MM.1S (cell line): ENCODE data around the gene PCYT1B.

Experiments used
- DNase-seq: peaks from one replicate; pipeline ENCODE4 v3.0.0-alpha.2; 2015
- H2AFZ ChIP-seq: fragments of 300-600 bp; sonication (generic); 2 replicates; pipeline ENCODE4 v1.6.0; 2016; ENCODE audit warnings: antibody characterized with exemption, low read length
- H3F3A ChIP-seq: fragments of 300-600 bp; sonication (generic); 2 replicates; pipeline ENCODE4 v1.6.1; 2016; ENCODE audit warnings: mild to moderate bottlenecking, antibody characterized with exemption, low read length, moderate library complexity, mixed read lengths; ENCODE audit not compliant: insufficient read depth
- H3K27ac ChIP-seq: fragments of 300-600 bp; sonication (generic); 2 replicates; pipeline ENCODE4 v1.5.1; 2016; ENCODE audit warnings: mild to moderate bottlenecking, low read length
- H3K27me3 ChIP-seq: fragments of 300-600 bp; sonication (generic); replicated peaks from 2 replicates; pipeline ENCODE4 v1.6.0; 2016; ENCODE audit warnings: low read length; ENCODE audit not compliant: insufficient read depth
- H3K36me3 ChIP-seq: fragments of 300-600 bp; sonication (generic); replicated peaks from 2 replicates; pipeline ENCODE4 v1.6.1; 2016; ENCODE audit warnings: mild to moderate bottlenecking, low read length, mixed read lengths; ENCODE audit not compliant: insufficient read depth
- H3K4me1 ChIP-seq: fragments of 300-600 bp; sonication (generic); 2 replicates; pipeline ENCODE4 v1.6.1; 2016; ENCODE audit warnings: low read length, mixed read lengths
- H3K4me2 ChIP-seq: fragments of 300-600 bp; sonication (generic); 2 replicates; pipeline ENCODE4 v1.6.0; 2016; ENCODE audit warnings: low read depth, low read length
- H3K4me3 ChIP-seq: fragments of 300-600 bp; sonication (generic); 2 replicates; pipeline ENCODE4 v1.5.1; 2016; ENCODE audit warnings: low read length, mixed read lengths
- H3K79me2 ChIP-seq: fragments of 300-600 bp; sonication (generic); 2 replicates; pipeline ENCODE4 v1.6.1; 2016; ENCODE audit warnings: mixed run types, low read length, mixed read lengths
- H3K9ac ChIP-seq: fragments of 300-600 bp; sonication (generic); 2 replicates; pipeline ENCODE4 v1.6.1; 2016; ENCODE audit warnings: low read length, mixed read lengths
- H3K9me2 ChIP-seq: fragments of 300-600 bp; sonication (generic); replicated peaks from 2 replicates; pipeline ENCODE4 v1.6.1; 2016; ENCODE audit warnings: mild to moderate bottlenecking, low read length, mixed read lengths; ENCODE audit not compliant: insufficient read depth
- H3K9me3 ChIP-seq: fragments of 300-600 bp; sonication (generic); replicated peaks from 2 replicates; pipeline ENCODE4 v1.6.1; 2016; ENCODE audit warnings: mild to moderate bottlenecking, low read length, mixed read lengths; ENCODE audit not compliant: insufficient read depth
- H4K20me1 ChIP-seq: fragments of 300-600 bp; sonication (generic); 2 replicates; pipeline ENCODE4 v1.6.1; 2016; ENCODE audit warnings: mild to moderate bottlenecking, low read length, moderate library complexity, mixed read lengths; ENCODE audit not compliant: insufficient read depth
- CTCF ChIP-seq: fragments of 300-600 bp; sonication (generic); IDR thresholded peaks from 2 replicates; pipeline ENCODE4 v1.5.1; 2016; ENCODE audit warnings: antibody characterized with exemption, low read length, mixed read lengths
- EZH2 ChIP-seq: fragments of 300-600 bp; sonication (generic); optimal IDR thresholded peaks from 2 replicates; pipeline ENCODE3; 2017; ENCODE audit warnings: low read depth, mild to moderate bottlenecking, antibody characterized with exemption, low read length, mixed read lengths
- EZH2phosphoT487 ChIP-seq: fragments of 300-600 bp; sonication (generic); IDR thresholded peaks from 2 replicates; pipeline ENCODE4 v1.6.1; 2018; ENCODE audit warnings: antibody characterized with exemption, low read length

PCYT1B gene

GRCh38 chrX:24547961-24548360, 99.2 kb downstream of the PCYT1B start:
- TF ChIP-seq EZH2 (no peak), EZH2phosphoT487 (no peak), CTCF (no peak)
- H3K9me2 ChIP-seq, result no peaks in the 10 kb centered on the region

GRCh38 chrX:24542756-24543155, 104.4 kb downstream of the PCYT1B start:
- Histone ChIP-seq H3K9ac (no peak overlapping the region), H3K27me3 (no peaks in the 10 kb centered on the region), H4K20me1 (no peaks in the 10 kb centered on the region), H3K4me3 (no peak overlapping the region), H3K4me1 (no peaks in the 10 kb centered on the region), H3F3A (no peaks in the 10 kb centered on the region), H3K9me2 (no peaks in the 10 kb centered on the region), H3K79me2 (no peaks in the 10 kb centered on the region), H3K27ac (no peak overlapping the region), H3K9me3 (no peaks in the 10 kb centered on the region), H3K4me2 (no peak overlapping the region), H2AFZ (no peak overlapping the region), H3K36me3 (no peaks in the 10 kb centered on the region)
- no peak for DNase-seq
- no peak for TF ChIP-seq EZH2phosphoT487
- TF ChIP-seq CTCF, result no peak
- TF ChIP-seq EZH2, result no peak

More at GRCh38 chrX:24547961-24548360, 99.2 kb downstream of the PCYT1B start:
- no peaks in the 10 kb centered on the region for H3K9me3 ChIP-seq
- no peaks in the 10 kb centered on the region for H3K36me3 ChIP-seq
- no peaks in the 10 kb centered on the region for H4K20me1 ChIP-seq
- no peak overlapping the region for H2AFZ ChIP-seq
- no peaks in the 10 kb centered on the region for H3F3A ChIP-seq
- H3K4me2 ChIP-seq, result no peak overlapping the region
- no peak overlapping the region for H3K4me3 ChIP-seq
- no peak overlapping the region for H3K9ac ChIP-seq
- H3K27me3 ChIP-seq, result no peaks in the 10 kb centered on the region
- no peak for DNase-seq
- no peaks in the 10 kb centered on the region for H3K4me1 ChIP-seq
- H3K27ac ChIP-seq, result no peak overlapping the region
- H3K79me2 ChIP-seq, result no peaks in the 10 kb centered on the region

GRCh38 chrX:24536551-24536950, 110.6 kb downstream of the PCYT1B start:
- DNase-seq, result no peak
- Histone ChIP-seq H3K36me3 (no peaks in the 10 kb centered on the region), H3K4me1 (no peaks in the 10 kb centered on the region), H3K9ac (no peak overlapping the region), H3K4me3 (no peak overlapping the region), H3K9me2 (no peaks in the 10 kb centered on the region), H3K9me3 (no peaks in the 10 kb centered on the region), H2AFZ (no peak overlapping the region), H4K20me1 (no peaks in the 10 kb centered on the region), H3K4me2 (no peak overlapping the region), H3K27ac (no peak overlapping the region), H3K79me2 (no peaks in the 10 kb centered on the region), H3K27me3 (no peaks in the 10 kb centered on the region), H3F3A (no peaks in the 10 kb centered on the region)
- TF ChIP-seq CTCF, result no peak
